Central memory CD4-positive, alpha-beta T cell (primary cell): ENCODE measurements around the gene GMDS.

Experiments
- DNase-seq: peaks from one replicate; pipeline ENCODE4 v3.0.0; 2022

GMDS gene

GRCh38 chr6:2237001-2237400, 8.4 kb downstream of the GMDS start:
- no peak for DNase-seq

DNA sequence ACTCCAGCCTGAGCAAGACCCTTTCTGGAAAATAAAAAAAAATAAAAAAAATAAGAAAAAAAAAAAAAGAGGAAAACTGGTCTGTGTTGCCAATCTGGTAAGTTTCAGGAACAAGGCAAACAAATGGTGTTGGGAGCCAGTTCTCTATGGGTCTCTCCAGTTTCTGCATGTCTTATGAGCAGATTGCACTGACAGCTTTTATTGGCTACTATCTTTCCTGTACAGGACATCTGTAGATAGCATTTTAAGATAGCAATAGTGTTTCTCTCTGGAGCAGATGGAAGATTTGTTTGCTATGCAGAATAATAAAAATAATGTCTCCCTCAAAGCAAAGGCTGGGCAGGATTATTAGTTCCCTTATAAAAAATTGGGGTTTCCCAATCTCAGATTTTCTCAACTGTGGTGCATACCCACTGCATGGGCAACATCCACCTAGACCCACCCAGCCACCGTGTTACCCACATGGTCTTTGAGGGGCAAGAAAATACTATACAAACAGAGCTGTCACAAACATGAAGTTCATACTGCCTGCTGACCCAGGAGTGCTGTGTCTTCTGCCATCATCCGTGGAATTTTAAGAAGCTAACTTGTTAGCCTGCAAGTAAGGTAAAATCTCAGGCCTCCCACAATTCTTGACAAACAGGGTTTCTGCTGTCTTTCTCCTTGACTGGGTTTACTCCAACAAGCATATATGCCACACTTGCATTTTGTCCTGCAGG, 9.5 kb downstream of the GMDS start:
- no peak for DNase-seq

DNA sequence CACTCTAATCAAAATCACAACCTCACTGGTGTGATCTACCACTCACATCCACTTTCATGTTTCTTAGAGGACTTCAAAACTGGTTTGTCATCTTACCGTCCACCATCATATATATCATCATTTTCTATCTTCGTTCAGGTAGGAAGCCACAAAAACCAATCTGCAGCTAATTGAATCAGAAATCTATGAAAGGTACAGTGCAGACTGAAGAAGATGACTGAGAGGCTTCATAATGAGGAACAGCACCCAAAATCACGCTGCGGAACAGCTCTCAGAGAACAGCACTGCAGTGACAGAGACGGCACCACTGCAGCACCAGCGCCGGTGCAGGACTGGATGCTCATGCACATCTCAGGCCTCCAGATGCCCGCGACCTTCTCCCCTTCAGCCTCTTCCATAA, 13.0 kb downstream of the GMDS start:
- DNase-seq: no peak

GRCh38 chr6:2231438-2231837, 14.0 kb downstream of the GMDS start:
- DNase-seq: no peak

- DNase-seq: no peak
Measured at GRCh38 chr6:2230659-2231277, 14.6 kb downstream of the GMDS start.

GRCh38 chr6:2229742-2230141, 15.7 kb downstream of the GMDS start:
- DNase-seq: no peak

DNA sequence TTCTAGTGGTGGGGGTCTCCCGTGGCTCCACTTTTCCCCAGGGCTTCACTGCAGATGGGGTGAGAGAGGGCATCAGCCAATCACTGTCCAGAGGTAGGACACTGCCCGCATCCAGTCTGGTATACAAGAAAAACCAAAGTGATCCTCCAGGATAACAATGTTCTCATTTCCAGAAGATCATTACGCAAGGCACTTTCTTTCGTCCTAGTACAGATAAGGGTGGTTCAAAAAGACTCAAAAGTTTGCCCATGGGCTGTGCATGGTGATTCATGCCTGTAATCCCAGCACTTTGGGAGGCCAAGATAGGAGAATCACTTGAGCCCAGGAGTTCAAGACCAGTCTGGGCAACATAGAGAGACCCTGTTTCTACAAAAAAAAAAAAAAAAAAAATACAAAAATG, 16.4 kb downstream of the GMDS start:
- no peak for DNase-seq

- no peak for DNase-seq
Measured at GRCh38 chr6:2228392-2228791, 17.0 kb downstream of the GMDS start.

DNA sequence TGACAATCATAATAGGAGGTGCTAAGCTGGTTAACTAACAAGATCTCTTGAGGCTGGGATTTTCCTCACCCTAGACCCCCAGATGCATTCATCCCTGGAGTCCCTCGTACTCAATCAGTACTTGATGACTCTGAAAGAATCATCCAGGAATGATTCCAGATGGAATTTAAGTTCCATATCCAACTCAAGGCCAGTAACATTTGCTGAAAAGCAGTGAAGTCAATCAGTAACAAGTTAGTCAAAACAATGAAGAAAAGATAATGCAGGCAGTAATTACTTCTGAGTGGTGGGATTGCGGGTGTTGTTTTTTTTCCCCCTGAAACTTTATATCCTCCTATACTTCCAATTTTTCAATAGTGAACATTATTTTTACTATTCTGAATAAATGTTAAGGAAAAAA, 18.6 kb downstream of the GMDS start:
- no peak for DNase-seq

DNA sequence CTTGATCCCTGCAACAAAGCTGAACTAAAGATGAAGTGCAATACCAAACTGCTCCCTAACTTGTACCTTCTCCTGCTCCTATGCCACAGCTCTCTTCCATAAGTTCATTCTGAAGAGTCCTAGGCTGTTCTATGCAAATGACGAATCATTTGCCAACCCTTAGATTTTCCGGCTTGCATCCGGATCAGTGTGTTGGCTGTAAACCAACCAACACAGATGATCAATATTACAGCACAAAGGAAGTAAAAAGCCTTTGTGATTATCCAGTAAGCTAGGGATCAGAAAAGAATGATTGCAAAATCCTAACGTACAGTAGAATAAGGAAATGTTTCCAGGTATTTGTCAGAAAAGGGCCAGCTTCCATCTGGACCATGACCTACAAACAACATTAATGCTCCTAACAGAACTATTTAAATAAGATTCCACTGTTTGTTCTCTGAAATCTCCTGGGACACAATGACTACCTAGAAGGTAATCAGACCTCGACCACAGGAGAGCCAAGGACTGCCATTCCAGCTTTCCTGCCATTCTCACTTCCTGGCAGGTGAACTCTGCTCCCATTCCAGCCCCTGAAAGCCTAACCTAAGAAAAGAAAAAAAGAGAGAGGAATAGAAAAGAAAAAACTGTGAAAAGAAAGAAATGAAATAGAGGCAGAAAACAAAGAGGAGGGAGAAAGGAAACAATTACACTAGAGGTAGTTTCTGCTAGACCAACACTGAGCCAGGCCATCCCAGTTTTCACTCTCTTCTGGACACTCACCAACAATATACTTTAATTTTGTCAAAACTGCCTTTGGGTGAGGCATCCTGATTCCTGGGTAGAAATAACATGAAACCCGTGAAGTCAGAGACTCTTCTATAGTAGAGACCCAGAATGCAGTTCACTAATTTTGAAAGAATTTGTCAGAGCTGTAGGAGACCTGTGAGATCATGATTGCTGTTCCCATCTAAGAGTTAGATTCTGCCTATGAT, 19.7 kb downstream of the GMDS start:
- no peak for DNase-seq

DNA sequence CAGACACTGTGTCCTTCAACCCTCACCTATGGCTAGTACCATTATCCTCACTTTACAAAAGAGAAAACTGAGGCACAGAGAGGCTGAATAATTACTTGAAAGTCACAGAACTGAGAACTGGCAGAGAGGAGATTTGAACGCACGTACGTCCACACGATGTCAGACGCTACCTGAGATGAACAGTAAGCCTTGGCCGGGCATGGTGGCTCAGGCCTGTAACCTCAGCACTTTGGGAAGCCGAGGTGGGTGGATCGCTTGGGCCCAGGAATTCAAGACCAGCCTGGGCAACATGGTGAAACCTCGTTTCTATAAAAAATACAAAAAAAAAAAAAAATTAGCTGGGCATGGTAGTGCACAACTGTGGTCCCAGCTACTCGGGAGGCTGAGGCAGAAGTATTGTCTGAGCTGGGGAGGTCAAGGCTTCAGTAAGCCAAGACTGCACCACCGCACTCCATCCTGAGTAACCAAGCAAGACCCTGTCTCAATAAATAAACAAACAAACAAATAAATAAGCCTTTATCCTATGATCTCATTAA, 20.5 kb downstream of the GMDS start:
- no peak for DNase-seq

- DNase-seq: no peak
Measured at GRCh38 chr6:2222275-2222842, 23.0 kb downstream of the GMDS start.

DNA sequence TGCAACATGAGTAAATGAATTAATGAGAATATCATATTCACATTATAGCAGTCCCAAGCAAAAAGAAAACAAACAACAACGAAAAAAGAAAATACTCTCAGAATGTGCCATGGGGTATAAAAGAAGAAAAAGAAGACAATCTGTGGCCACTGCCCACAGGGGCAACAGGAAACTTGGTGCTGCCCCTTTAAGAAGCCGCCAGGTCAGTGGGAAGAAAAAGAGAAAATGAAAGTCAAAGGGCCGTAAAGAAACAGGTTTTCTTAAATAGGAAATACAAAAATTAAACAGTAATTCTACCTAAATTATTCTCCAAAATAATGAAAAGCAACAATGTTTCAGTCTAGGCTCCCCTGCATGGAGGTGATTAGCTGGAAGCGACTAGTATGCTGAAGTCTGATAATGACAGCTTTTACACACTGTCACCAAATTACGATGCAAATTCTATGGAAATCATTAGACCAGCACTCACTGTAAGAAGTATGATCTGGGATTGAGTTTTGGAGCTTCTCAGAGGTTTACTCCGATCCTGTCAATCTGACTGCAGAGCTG, 23.6 kb downstream of the GMDS start:
- no peak for DNase-seq

DNA sequence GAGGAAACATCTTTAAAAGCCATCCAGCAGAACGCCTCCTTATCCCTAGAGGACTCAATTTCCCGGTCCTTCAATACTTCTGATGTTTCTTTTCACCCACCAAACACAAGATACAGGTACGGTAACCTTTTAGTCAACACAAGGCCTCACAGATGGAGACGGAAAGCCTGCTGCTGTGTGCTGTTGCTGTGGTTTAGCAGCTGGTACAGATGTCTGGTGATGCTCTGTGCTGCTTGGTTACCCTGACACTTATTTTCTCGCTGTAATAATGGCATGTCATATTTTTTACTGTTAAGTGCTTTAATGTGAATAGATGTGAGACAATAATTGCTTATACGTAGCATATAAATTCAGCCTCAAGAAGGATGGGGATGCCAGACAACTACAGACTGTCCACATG, 25.3 kb downstream of the GMDS start:
- no peak for DNase-seq

GRCh38 chr6:2218866-2219265, 26.5 kb downstream of the GMDS start:
- no peak for DNase-seq

DNA sequence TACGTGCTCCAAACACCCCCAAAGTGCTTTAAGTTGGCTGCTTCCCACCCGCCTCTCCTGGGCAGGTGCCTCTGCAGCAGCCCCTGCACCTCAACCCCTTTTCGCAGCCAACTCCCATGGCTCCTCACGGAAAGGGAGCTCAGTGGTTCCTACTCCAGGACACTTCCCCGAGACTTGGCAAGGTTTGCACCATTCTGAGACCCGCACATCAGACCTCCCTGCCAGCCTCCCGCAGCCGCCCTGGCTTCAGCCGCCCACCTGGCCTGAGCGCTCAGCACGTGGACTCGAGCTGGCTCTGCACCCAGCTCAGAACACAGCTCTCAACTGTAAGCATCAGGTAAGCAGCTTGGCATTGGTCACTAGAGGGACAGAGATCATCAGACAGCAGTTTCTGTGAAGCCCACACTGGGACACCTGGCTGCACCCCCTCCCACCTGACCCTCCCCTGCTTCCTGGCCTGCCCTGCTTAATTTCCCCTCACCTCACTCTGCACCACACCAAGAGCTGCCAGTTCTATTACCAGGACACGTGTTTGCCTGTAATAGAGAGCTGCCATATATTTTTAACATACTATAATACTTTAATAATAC, 28.5 kb downstream of the GMDS start:
- no peak for DNase-seq

DNA sequence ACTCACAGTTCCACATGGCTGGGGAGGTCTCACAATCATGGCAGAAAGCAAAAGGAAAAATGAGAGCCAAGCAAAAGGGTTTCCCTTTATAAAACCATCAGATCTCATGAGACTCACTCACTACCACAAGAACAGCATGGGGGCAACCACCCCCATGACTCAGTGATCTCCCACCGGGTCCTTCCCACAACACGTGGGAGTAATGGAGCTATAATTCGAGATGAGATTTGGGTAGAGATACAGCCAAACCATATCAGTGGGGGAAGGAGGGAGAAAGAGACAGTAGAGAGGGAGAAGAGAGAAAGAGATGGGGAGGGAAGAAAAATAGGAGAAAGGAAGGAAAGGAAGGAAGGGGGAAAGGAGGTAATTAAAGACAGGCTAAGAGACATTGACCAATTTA, 30.1 kb downstream of the GMDS start:
- DNase-seq: no peak

DNA sequence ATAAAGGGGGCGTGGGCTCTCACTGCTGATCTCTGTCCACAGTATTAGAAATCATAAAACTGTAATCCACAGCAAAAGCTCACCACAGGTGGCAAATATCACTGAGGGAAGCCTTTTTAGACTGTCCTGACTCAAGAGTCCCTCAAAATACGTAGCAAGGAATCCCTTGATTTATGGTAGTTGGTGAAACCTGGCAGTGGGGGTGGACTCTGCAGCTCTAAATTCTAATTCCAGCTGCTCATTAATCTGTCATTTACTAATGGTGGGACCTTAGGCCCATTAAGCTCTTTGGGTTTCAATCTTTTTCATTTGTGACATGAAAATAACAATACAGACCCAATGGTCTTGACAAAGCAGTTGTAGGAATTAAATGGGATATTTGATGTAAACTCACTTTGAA, 32.3 kb downstream of the GMDS start:
- DNase-seq: no peak

GRCh38 chr6:2209226-2209809, 36.1 kb downstream of the GMDS start:
- DNase-seq: no peak

DNA sequence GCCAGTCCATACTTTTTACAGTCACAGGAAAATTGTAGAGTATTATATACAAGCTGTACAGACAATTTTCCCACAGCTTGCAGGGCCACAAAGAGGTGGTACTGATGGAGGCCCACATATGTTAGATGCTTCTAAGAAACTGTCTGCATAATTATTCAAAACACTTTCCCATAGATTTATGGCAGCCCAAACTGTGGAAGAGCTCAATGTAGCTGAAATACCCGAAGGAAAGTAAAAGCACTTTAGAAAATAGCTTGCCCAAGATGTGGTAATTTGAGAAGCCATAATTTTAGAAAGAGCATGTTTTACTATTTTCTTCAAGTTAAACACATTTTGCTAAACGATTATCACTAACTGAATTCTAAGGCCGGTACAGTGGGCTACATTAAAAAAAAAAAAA, 36.9 kb downstream of the GMDS start:
- DNase-seq: no peak

DNA sequence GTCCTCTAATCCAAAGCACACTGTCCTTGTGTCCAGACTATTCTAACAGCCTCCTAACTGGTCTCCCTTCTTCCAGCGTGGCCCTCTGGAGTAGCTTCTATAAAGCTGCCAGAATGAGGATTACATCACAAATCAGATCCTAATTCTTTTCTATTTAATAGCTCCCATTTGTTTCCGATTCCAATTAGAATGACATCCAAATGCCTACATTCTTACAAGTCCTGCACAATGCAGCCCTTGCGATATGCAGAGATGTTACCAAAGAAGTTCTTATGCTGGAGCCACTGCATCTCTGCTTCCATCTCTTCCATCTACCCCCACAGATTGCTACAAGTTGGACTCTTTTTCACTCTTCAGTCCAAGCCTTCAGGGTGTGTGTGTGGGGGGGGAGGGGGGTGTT, 40.0 kb downstream of the GMDS start:
- no peak for DNase-seq

- DNase-seq: no peak
Measured at GRCh38 chr6:2204272-2204671, 41.1 kb downstream of the GMDS start.
